HUDEP-2 (cell line): ENCODE results near the gene PRPH.

Source experiments
- DNase-seq, 76 experiments: peaks; one replicate each; lab custom pipeline; 2025; ENCODE audit not compliant: unreplicated experiment in 76 of 76; lab: John Stamatoyannopoulos, UW

PRPH gene

GRCh38 chr12:49344486-49345050 is 49.6 kb downstream of the PRPH start:
- DNase-seq = no peak

DNA sequence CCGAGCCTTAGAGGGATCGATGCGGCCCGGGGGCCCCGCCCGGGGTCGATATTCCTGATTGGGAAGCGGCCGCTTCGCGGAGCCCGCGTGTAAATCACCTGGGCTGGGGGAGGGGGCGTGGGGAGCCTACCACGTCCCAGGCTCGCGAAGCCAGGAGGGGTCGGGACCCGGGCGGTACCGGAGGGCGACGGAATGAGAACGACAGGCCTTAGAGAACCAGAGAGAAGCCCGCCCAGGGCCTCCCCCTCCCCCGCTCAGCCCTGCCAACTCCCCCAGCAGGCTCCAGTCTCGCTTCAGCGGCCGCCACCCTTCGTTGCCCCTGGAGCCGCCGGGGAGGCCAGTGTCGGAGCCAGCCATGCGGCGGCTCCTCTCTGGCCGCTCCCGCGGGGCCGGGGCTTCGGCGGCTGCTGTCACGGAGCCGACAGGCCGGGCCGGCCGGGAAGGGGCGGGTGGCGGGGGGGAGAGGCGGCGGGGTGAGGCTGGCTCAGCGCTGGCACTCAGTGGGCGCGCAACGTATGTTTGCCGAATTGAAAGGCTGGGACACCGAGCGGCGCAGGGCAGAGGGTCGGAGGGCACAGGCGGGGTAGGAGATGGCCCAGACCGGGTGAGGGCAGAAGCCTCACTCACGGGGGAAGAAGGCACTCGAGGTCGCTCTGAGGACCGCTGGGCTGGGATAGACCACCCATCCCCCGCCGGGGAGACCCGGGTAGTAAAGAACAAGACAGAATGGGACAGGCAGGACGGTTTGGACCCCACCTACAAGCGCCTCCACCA is 50.3 kb downstream of the PRPH start:
- DNase-seq = peak in 4 of 76 experiments; percentile 6 to 29 (median 12)

DNA sequence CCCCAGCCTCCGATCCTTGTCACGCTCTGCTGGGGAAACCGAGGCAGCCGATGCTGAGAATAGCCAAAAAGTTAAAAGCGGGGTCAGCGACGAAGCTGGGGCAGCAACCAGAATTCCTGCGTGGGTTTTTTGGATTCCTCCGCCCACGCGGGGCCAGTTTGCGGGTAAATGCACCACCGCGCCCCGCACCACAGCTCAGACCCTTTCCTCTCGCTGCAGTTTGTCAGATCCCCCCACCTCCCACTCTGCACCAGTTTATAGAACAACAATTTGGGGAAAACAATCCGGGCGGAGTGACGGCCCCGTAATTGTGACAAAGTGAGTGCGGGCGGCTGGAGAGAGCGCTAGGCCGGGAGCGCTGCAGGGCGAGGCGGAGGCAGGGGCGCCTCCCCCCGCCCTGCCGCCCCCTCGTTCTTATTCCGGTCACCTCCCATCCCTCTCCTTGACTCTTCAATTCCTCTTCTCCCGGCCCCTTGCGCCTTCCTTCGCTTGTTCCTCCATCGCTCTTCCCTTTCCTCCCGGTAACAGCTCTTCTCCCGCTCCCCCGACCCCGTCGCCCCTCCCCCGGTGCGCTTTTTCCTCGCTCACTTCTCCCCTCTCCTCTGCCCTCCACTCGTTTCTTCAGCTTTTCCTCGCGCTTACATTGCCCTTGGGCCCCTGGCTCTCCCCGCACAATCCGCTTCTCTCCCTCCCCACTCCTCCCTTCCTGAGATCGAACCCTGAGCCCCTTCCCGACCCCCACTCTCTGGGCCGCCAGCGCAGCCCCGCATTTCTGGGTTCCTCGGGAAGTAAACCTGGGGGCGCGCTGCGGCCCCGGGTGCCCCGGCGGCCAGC is 51.1 kb downstream of the PRPH start:
- DNase-seq = no peak

DNA sequence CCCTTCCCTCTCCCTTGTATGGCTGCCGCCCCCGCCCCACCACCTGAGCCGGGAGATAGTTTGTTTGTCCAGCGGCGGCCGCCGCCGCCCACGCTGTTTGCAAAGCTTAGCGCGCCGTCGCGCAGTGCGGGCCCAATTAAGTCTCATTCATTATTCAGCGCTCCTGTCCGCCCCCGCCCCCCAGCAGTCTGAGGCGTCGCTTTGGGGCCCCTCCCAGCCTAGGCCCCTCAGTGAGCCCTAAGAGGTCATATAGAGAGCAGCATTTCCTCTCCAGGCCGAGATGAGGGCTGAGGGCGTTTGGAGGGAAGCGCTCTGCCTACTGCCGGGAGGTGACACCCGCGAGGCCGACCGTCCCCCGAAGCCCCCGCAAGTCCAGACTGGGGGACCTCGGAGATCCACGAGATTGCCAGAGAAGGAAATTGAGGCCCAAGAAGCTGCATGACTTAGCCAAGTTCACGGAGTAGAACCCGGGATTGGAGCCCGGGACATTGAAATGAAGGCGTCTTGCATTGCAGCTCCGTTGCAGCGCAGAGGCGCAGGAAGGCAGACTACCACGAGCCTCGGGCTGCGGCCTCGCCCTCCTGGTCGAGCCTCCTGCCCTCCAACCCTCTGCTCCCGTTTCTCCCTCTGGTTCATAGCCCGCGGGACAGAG is 51.8 kb downstream of the PRPH start, which contains the start of gene DNAJC22:
Gene DNAJC22, plus strand, starts transcription at position 230 of the 652 bp plus-strand sequence. CDS start 1,985 bp downstream, outside the sequence.
- DNase-seq = peak in 7 of 76 experiments; percentile 6 to 32 (median 17)

DNA sequence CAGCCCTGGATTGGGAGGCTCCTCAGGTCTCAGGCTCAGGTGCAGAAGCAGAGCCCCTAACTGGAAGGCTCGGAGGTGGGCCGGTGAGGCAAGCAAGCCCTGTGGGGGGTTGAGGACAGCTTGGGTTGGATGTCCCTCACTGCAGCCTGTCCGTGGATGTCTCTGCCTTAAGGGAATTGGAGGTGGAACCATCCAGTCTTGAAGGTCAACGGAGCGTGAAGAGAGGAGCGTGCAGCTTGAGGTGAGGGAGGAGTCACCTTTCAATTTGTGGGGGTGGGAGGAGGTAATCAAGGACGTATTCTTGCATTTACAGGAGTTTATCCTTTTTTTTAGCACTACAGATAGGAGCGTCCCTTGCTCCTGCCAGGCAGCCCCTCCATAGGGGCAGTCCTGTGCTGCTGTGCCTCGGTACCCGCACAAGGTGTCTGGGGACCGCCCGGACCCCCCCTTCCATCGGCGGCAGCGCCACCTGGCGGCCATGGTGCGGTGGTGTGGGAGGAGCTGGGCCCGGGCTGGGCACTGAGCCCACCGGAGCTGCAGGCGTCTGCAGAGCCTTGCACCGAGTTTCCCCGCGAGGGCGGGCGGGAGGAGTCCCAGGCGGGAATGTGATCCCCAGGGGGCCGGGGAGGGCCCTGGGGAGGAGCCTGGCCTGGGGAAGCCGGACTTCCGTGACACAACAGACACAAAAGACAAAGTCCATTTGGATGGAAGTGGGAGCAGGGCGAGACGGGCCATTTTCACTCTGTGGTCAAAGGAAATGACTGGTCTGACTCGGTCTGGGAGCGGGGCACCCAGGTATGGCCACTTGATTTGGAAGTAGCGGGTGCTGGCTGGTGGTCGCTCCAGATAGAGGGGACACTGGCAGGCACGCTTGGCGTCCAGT is 52.6 kb downstream of the PRPH start:
- DNase-seq = peak in 46 of 76 experiments; percentile 10 to 74 (median 44)
